GM10248 (cell line): ENCODE measurements around the gene ALDH1A3.

ENCODE experiments used
- CTCF ChIA-PET: fragments of 300-600 bp; sonication (Branson Sonifier 250); formaldehyde crosslinking; extraction: SDS; loops from one replicate; lab custom pipeline; 2021; ENCODE audit warnings: antibody characterized with exemption; lab: Yijun Ruan, JAX
- POLR2A ChIA-PET: fragments of 350-650 bp; sonication (Branson Sonifier 250); formaldehyde crosslinking; extraction: SDS; loops from one replicate; lab custom pipeline; 2020; ENCODE audit warnings: antibody characterized with exemption; lab: Yijun Ruan, JAX
- DNase-seq: peaks from one replicate; pipeline ENCODE4 v3.0.0; 2012; ENCODE audit errors: extremely low spot score
- TF ChIP-seq, protein P1 (sequence below): IDR thresholded peaks from 2 replicates; pipeline ENCODE4 v1.5.1; 2012; ENCODE audit warnings: mild to moderate bottlenecking, low read depth; ENCODE audit errors: extremely low read depth, missing control alignments, control extremely low read depth

ALDH1A3 gene

DNA sequence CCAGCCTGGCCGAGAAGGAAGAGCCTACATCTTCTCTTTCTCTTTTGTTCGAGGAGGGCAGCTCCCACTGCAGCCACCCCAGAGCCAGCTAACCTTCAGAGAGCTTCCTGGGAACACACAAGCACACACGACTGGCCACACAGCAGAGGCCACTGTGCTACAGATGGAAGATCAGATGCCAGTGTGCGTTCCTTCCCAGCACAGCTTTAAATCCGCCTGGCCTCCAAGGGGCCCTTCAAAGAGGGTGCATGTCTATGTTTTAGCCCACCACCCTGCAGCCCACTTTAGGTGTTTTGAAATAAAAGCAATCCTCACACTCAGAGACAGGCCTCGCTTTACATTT lies 12.4 kb downstream of the ALDH1A3 start:
- ChIA-PET POLR2A (no interaction called here), CTCF (interaction anchor here (1.1 to 3.1 kb wide), 4 partner anchors 10 to 26 kb away, joined by 3 to 10 read pairs (median 4); no protein-coding TSS in a partner anchor)
- TF ChIP-seq, protein P1, sequence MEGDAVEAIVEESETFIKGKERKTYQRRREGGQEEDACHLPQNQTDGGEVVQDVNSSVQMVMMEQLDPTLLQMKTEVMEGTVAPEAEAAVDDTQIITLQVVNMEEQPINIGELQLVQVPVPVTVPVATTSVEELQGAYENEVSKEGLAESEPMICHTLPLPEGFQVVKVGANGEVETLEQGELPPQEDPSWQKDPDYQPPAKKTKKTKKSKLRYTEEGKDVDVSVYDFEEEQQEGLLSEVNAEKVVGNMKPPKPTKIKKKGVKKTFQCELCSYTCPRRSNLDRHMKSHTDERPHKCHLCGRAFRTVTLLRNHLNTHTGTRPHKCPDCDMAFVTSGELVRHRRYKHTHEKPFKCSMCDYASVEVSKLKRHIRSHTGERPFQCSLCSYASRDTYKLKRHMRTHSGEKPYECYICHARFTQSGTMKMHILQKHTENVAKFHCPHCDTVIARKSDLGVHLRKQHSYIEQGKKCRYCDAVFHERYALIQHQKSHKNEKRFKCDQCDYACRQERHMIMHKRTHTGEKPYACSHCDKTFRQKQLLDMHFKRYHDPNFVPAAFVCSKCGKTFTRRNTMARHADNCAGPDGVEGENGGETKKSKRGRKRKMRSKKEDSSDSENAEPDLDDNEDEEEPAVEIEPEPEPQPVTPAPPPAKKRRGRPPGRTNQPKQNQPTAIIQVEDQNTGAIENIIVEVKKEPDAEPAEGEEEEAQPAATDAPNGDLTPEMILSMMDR, result no peak
- DNase-seq, result no peak

DNA sequence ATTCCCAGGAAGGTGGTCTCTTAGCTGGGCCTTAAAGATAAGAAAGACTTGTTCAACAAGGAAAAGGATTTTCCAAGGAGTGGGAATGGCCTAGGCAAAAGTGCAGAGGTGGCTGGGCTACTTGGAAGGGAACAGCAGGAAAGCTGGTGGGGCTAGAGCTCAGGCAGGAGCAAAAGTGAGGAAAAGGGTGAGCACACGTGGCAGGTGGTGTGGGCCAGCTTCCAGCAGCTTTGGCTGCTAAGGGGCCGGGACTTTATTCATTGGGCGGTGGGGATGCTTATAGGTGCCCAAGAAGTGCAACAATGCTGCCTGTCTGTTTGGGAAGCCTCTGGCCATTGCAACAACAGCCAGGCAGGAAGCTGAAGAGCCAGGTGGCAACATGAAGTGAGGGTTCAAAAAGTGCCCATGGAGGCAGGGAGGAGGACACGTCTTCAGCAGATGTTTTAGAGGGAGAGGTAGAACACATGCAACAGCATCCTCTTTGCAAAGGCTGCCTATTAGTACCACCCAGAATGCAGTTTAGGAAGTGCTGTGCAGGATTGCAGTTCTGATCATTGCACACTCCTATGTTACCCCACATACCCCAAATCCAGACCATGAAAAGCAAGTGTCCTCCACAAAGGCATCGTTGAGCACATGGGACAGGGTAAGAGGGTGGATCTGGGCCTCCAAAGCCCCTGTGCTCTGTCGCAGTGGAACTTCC lies 13.8 kb downstream of the ALDH1A3 start:
- ChIA-PET CTCF (interaction anchor here (0.9 to 3.1 kb wide), 4 partner anchors 9 to 24 kb away, joined by 3 to 10 read pairs (median 4); no protein-coding TSS in a partner anchor), POLR2A (no interaction called here)
- DNase-seq, result no peak
- TF ChIP-seq, protein P1, result no peak

GRCh38 chr15:100893964-100894295 lies 14.3 kb downstream of the ALDH1A3 start:
- ChIA-PET POLR2A (no interaction called here), CTCF (interaction anchor here (0.9 to 1.2 kb wide), 2 partner anchors 11 to 24 kb away, joined by 3 read pairs; no protein-coding TSS in a partner anchor)

GRCh38 chr15:100895721-100896120 lies 16.1 kb downstream of the ALDH1A3 start:
- ChIA-PET POLR2A (no interaction called here), CTCF (interaction anchor here (1.9 to 4.8 kb wide), 2 partner anchors 14 to 22 kb away, joined by 8 to 22 read pairs; partner anchors contain the start of gene LRRK1)
- no peak for DNase-seq
- TF ChIP-seq, protein P1, result no peak

More at GRCh38 chr15:100893964-100894295, 14.3 kb downstream of the ALDH1A3 start:
- TF ChIP-seq, protein P1, result no peak
- no peak for DNase-seq

- TF ChIP-seq, protein P1, result no peak
- POLR2A ChIA-PET, result no interaction called here
- DNase-seq, result no peak
- CTCF ChIA-PET, result interaction anchor here (1.1 to 4.8 kb wide), 7 partner anchors 13 to 111 kb away, joined by 3 to 22 read pairs (median 5); partner anchors contain the start of gene LRRK1
These were observed 17.9 kb downstream of the ALDH1A3 start for GRCh38 chr15:100897221-100898151.

GRCh38 chr15:100898152-100898490 lies 18.5 kb downstream of the ALDH1A3 start:
- ChIA-PET CTCF (interaction anchor here (1.1 to 4.8 kb wide), 3 partner anchors 20 to 110 kb away, joined by 3 to 22 read pairs (median 10); partner anchors contain the start of gene LRRK1), POLR2A (no interaction called here)
- DNase-seq, result no peak
- TF ChIP-seq, protein P1, result no peak
